Measurements from ENCODE around the gene GPR183.

DNA sequence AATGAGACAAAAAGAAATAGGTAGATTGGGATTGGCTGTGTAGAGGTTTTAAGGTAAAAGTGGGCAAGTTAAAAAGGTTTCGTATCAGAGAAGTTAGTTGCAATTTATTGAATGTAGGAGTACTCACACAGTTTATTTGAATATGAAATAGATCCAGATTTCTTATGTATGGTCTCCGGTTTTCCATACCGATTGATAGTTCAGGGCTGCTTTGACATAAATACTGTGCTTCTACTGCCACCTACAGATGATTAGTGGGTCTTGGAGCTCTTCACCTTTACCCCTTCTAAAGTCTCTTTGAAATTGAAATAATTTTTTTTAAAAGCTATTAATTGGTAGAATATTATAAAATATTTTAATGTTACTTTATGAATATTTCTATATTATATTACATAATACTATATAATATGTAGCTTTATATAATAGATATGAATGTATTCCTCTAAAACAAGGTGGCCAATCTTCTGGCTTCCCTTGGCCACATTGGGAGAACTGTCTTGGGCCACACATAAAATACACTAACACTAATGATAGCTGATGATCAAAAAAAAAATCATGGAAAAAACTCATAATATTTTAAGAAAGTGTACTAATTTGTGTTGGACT lies 41.3 kb downstream of the GPR183 start:
- no peak for TF ChIP-seq EZH2 (IDR thresholded peaks at IDR 0.05)
- no peak for TF ChIP-seq POLR2AphosphoS5 (IDR thresholded peaks at IDR 0.05; ENCODE audit: borderline replicate concordance, low read depth, low read length)
- TF ChIP-seq FOXP2 (optimal IDR thresholded peaks at IDR 0.05; ENCODE audit: control extremely low read depth, extremely low read length, insufficient read depth) = no peak

Data from SK-N-MC (cell line).